Myocyte (in vitro differentiated cells): ENCODE data around the gene CMTM7. TPM values are rescaled to one million over a fixed set of nuclear protein-coding genes. Genes with fewer than 3 reads are reported as not detected.
"Not testable (repeated sequence)": the region's sequence is repeated elsewhere in the genome, so short reads cannot be mapped to it uniquely, and the experiment has no call there.

Source experiments
- DNase-seq: peaks from one replicate; pipeline ENCODE4 v3.0.0-alpha.2; 2012; ENCODE audit warnings: low read depth
- total RNA-seq: library from RNA; depleted of rRNA; stranded (reverse); fragments of >200 nt; gene quantifications from 2 replicates; pipeline ENCODE4 v1.2.3, GENCODE V29; 2014

Gene CMTM7
- total RNA-seq, 1 donor from 2014 or later, result 10.2 TPM

DNA sequence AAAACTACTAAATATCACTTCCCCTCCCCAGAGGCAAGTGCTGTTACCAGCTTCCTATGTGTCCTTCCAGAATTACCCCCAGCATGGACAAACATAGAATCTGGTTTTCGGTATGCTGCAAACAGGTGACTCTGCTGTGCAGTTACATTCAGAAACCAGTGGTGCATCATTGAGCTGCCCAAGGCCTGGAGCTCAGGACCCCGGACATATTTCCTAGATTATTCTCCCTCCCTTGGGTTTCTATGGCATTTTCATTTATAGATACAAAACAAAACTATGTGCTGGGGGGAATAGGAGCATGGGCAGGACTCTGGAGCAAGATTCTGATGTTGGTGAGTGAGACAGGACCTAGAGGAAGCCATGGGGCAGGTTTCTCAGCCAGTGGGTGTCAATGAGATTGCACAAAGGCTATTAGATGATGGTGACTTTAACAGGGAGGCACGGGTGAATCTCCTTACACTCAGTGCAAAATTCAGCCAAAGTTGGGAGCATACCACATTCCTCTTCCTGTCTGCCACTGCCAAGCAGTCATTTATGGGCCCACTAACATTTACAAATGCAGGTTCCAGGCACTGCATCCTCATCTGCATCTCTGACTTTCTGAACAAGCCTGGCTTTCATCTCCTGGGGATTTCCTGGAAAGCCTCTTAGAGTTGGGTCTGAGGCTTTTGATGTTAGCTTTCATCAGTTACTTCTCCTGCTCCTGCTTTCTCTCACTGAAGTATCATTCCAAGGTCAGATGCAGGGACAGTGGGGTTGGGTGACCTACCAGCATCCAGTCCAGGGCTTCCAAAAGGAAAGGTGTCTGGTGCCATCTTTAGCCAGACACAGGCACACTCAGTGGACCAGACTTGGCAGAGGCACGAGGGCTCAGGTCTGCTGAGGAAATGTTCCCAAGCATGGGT, 44.5 kb downstream of the CMTM7 start:
- no peak for DNase-seq

DNA sequence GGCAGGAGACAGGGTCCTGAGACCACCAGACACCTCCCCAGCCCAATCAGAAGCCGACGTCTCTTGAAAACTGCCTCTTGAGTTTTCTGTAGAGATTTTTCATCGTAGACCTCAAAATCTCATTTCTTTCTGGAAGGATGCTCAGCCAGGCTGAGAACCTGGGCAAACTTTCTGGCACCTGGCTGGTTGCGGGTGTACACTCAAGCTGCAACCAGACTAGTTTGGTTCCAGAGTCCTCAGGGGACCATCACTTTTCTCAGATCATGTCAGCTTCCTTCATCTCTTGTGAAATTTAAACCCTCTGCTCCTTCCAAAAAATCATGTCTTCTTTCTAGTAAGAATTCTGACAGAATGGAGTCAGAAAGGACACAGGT, 45.1 kb downstream of the CMTM7 start:
- no peak for DNase-seq

GRCh38 chr3:32437896-32438295, 46.2 kb downstream of the CMTM7 start:
- no peak for DNase-seq

- no peak for DNase-seq
These were observed 47.1 kb downstream of the CMTM7 start for GRCh38 chr3:32438596-32439344.

DNA sequence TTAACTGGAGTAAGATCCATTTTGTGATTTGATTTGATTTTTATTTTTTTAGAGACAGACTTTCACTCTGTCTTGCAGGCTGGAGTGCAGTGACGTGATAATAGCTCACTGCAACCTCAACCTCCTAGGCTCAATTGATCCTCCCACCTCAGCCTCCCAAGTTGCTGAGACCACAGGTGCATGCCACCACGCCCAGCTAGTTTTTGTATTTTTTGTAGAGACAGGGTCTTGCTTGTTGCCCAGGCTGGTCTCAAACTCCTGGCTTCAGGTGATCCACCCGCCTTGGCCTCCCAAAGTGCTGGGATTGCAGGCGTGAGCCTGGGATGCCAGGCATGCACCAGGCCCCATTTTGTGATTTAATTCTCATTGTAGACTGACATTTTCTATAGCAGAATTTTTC, 47.8 kb downstream of the CMTM7 start:
- DNase-seq, result not testable (repeated sequence)

- no peak for DNase-seq
These were observed 49.1 kb downstream of the CMTM7 start for GRCh38 chr3:32440611-32441350.

DNA sequence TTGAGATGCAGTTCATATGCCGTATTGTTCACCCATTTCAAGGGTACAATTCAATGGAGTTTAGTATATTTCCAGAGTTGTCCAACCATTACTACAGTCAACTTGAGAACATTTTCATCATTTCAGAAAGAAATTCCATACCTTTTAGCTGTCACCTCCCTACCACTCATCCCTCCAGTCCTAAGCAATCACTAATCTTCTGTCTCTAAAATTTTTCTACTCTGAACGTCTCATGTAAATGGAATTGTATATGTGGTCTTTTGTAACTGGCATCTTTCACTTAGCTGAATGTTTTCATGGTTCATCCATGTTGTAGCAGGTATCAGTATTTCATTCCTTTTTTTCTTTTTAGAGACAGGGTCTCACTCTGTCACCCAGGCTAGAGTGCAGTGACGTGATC, 51.1 kb downstream of the CMTM7 start:
- no peak for DNase-seq

DNA sequence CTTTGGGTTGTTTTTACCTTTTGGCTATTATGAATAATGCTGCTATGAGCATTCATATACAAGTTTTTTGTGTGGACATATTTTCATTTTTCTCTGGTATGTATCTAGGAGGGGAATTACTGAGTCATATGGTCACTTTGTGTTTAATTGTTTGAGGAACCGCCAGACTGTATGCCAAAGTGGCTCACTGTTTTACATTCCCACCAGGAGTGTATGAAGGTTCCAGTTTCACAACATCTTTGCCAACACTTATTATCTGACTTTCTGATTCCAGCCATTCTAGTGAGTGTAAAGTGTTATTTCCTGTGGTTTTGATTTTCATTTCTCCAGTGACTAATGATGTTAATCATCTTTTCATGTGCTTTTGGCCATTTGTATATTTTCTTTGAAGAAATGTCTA, 51.8 kb downstream of the CMTM7 start:
- peak; percentile 15 for DNase-seq

DNA sequence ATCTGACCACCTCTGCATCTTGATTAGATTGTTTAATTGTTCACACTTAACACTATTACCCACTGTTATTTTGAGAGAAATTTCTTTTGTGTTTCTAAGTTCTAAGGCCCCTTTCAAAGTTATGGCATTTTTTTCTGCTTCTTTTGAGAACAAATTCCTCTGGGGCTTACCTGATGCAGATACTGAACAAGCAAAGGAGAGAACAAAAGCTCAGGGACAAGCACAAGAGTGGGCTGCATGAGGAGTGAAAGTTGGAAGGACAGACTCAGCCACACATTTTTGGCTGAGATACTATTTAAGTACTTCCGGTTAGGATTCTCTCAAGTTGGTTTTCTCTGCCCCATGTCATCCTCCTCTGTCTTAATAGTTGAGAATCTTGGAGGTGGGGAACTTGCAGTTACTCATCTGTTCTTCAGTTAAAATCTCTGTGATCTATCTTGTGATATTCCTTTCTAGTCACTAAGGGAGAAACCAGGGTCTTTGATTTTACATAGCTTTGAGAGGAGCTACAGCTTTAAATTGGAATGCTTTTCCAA, 56.3 kb downstream of the CMTM7 start:
- no peak for DNase-seq

DNA sequence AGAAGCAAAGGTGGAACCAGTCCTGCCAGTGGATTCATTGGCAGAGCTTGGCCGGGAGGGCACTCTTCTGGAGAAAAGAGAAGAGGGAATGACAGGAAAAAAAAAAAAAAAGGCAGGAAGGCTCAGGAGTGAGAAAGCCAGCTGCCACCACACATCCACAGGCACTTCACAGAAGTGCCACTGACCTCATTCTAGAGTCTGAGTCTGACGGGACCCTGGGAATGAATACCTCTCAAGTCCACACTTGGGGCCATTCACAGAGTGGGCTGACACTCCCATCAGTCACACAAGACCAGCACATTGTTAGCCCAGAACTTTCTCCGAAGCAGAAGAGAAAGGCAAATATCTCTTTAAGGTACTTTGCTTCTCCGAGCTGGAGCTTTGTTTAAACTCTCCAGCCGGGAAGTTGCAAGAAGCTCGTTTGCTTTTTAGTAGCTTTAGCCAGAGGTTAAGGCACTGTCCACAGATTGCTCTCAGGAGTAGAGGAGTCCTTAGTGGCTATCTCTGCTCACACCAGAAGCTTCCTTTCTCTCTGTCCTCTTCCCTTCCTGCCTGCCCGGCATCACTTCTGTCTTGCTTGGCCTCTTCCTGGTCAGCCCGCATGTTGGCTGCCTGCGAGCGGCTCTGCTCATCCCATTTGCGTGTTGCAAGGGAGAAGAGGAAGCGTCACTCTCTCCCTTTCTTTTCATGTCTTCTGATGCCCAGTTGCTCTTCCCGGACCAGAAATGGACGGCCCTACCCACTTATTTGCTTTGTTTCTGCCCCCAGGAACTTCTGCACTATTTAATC, 57.2 kb downstream of the CMTM7 start:
- DNase-seq, result peak; percentile 40

- no peak for DNase-seq
These were observed 58.0 kb downstream of the CMTM7 start for GRCh38 chr3:32449691-32450090.

- DNase-seq, result no peak
These were observed 58.8 kb downstream of the CMTM7 start for GRCh38 chr3:32450426-32450825.

DNA sequence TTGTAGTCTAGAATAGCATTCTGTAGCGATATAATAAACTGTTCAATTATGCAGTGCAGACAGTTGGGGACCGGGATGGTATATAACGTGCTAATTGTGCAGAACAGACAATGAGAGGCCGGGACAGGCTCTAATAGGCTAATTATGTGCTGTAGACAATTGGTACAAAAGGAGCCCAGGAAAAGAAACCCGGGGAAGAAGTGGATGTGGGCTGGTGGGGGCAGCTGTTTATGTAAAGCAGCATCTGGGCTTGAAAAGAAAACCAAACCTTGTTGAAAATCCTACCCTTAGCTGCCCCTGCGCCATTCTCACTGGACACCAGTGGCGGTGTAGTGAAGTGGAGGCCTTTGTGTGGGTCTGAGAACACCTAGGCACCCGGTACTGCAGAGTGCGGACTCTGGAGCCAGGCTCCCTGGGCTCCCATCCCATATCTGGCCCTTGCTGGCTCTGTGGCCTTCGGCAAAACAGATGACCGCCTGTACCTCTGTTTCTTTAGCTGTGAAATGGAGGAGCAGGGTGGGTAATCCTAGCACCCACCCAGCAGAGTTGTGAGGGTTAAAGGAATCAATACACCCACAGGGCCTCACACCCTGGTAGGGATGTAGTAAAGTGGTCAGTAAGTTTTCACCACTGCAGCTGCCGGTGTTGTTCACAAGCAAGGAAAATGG, 59.5 kb downstream of the CMTM7 start:
- no peak for DNase-seq

DNA sequence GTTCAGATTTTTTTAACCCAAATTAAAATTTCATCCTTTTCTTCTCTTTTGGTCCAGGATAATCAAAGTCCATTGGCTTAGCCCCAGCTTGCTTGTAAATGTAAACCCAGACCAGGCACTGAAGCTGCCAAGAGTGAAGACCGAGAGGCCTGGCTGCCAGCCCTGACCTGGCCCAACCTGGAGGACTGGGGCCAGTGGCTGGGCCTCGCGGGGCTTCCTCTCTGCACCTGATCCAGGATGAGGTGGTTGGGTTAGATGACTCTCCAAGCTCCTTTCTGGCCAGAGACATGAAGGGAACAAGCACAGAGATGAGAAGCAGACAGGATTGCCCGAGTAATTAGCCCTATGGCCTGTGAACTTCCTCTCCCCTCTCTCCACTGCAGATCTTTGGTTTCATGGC, 60.4 kb downstream of the CMTM7 start:
- DNase-seq, result no peak

DNA sequence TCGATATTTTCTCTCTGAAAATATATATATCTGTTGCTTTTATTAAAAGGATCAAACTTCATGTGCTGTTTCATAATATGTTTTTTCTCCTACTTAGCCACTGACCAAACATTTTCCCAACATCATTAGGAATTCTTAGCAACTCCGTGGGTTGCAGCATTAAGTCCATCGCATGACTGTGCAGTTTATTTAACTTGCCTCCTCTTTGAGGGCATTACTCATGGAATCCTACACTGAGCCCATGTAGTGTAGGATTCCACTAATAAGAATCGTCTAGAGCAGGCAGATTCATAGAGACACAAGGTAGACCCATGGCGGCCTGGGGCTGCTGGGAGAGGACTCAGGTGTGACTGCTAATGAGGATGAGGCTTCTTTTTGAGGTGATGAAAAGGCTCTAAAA, 61.7 kb downstream of the CMTM7 start:
- peak; percentile 48 for DNase-seq

DNA sequence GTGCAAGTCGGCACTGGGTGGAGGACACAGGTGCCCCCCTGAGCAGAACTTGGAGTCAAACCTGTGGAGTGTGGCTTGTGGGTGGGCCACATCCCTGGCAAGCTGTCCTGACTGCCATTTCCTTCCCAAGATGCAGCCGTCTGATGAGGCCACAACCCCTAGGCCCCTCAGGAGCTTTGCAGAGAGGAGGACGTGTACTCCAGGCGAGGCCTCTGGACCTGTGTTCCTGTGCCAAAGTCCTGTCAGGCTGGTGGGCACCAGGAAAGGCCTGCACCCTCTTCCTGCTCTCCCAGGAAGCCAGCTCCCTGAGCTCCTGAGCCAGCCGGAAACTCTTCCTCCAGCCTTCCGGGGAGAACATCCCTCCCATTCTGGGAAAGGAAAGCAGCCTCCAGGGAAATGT, 62.5 kb downstream of the CMTM7 start:
- no peak for DNase-seq

GRCh38 chr3:32454731-32455608, 63.3 kb downstream of the CMTM7 start:
- no peak for DNase-seq

DNA sequence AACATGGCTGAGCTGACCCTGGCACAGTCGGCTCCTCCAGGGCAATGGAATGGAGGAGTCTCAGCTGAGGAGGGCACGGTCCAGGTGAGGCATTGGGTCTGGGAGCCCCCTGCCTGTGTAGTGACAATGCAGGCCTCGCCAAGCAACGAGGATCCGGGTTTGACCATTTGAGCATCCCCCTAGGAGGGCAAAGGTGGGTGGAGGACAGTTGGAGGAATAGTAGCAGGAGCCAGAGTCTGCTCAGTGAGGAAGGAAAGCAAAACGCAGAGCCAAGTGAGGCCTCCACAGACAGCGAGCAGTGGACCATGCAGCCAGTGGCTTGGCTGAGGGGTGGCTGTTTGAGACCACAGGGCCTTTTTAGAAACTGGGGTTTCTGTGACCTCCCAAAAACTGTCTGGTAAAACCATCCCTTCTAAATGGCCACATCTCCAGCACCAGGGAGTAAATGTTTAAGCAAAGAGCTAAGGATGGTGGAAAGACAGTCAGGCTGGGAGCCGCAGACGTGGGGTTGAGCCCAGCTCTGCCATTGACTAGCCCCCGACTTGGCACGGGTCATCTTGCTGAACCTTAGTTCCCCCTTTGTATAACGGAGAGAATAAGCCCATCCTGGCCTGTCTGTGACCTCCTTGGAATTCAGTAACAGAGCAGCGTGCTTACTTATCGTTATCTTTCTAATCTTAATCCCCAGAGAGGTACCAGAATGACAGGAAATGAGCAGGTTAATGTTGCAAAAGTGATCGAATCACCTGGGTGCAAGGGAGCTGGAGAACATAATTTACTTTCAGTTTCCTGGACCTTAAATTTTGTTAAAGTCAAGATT, 64.2 kb downstream of the CMTM7 start:
- no peak for DNase-seq
